T-helper 2 cell (primary cell): Measurements from ENCODE around the gene SOX13.
"Not testable (repeated sequence)": the region's sequence is repeated elsewhere in the genome, so short reads cannot be mapped to it uniquely, and the experiment has no call there.

Source experiments
- DNase-seq, 5 experiments: peaks; one replicate each; pipeline versions ENCODE4 v3.0.0 to v3.0.0-alpha.2; 2012 to 2022
- total RNA-seq, 2 donors: gene quantifications; one replicate each; lab custom pipeline; 2026; lab: John Stamatoyannopoulos, UW

SOX13 gene
- total RNA-seq, result 3.0 to 4.1 reads per million in 2 donors

- DNase-seq, result peak in 2 of 5 experiments; percentile 20 to 27
Measured at GRCh38 chr1:204072931-204073836, at the start of gene SOX13. TSS of gene SOX13 (plus strand) at chr1:204073115. CDS start at chr1:204112916, 39,801 bp downstream.

GRCh38 chr1:204025917-204026707 lies 46.8 kb upstream of the SOX13 start:
- DNase-seq, result no peak

- DNase-seq, result no peak
Measured at GRCh38 chr1:204027446-204027845, 45.5 kb upstream of the SOX13 start.

- no peak for DNase-seq
Measured at GRCh38 chr1:204029016-204029415, 43.9 kb upstream of the SOX13 start.

- DNase-seq, result no peak
Measured at GRCh38 chr1:204031098-204031710, 41.7 kb upstream of the SOX13 start.

GRCh38 chr1:204032642-204033235 lies 40.2 kb upstream of the SOX13 start:
- no peak for DNase-seq

- DNase-seq, result no peak
Measured at GRCh38 chr1:204033306-204033705, 39.6 kb upstream of the SOX13 start.

GRCh38 chr1:204036882-204037655 lies 35.8 kb upstream of the SOX13 start:
- no peak for DNase-seq

- no peak for DNase-seq
Measured at GRCh38 chr1:204041232-204041767, 31.6 kb upstream of the SOX13 start.

GRCh38 chr1:204041803-204042505 lies 31.0 kb upstream of the SOX13 start:
- no peak for DNase-seq

GRCh38 chr1:204042516-204042915 lies 30.4 kb upstream of the SOX13 start:
- DNase-seq, result no peak

- no peak for DNase-seq
Measured at GRCh38 chr1:204043680-204044079, 29.2 kb upstream of the SOX13 start.

- DNase-seq, result no peak
Measured at GRCh38 chr1:204044448-204044847, 28.5 kb upstream of the SOX13 start.

- DNase-seq, result no peak
Measured at GRCh38 chr1:204045430-204045829, 27.5 kb upstream of the SOX13 start.

GRCh38 chr1:204046346-204046745 lies 26.6 kb upstream of the SOX13 start:
- no peak for DNase-seq

- DNase-seq, result not testable (repeated sequence)
Measured at GRCh38 chr1:204048796-204049195, 24.1 kb upstream of the SOX13 start.

- DNase-seq, result no peak
Measured at GRCh38 chr1:204051258-204051657, 21.7 kb upstream of the SOX13 start.

GRCh38 chr1:204051718-204052117 lies 21.2 kb upstream of the SOX13 start:
- no peak for DNase-seq

- no peak for DNase-seq
Measured at GRCh38 chr1:204053893-204054292, 19.0 kb upstream of the SOX13 start.

- DNase-seq, result no peak
Measured at GRCh38 chr1:204059970-204060369, 12.9 kb upstream of the SOX13 start.

- no peak for DNase-seq
Measured at GRCh38 chr1:204062106-204062505, 10.8 kb upstream of the SOX13 start.
